Activated CD4-positive, alpha-beta memory T cell treated with anti-CD3 and anti-CD28 coated beads, Interleukin-2, amount 10 ng/mL, durations not matched to agents 7 days and 5 days (primary cell): Measurements from ENCODE around the gene DDX18. TPM values are rescaled to one million over a fixed set of nuclear protein-coding genes. Genes with fewer than 3 reads are reported as not detected.
A peak's percentile ranks its signal among the peaks of the same experiment; 100 is the strongest.
"Not testable (repeated sequence)": the region's sequence is repeated elsewhere in the genome, so short reads cannot be mapped to it uniquely, and the experiment has no call there.

ENCODE experiments used
- CTCF ChIA-PET: fragments of 350-600 bp; sonication (Branson Sonifier 250); formaldehyde crosslinking; loops from one replicate; lab custom pipeline; 2021; ENCODE audit warnings: antibody characterized with exemption, inconsistent platforms; lab: Charles Lee
- POLR2A ChIA-PET: fragments of 350-600 bp; sonication (Branson Sonifier 250); formaldehyde crosslinking; loops from one replicate; lab custom pipeline; 2021; ENCODE audit warnings: antibody characterized with exemption; lab: Charles Lee
- DNase-seq: peaks from one replicate; pipeline ENCODE4 v3.0.0-alpha.2; 2020
- H3K27ac Mint-ChIP-seq: one replicate; pipeline ENCODE4 v1.8.0; 2021; ENCODE audit warnings: mild to moderate bottlenecking, mixed read lengths
- H3K27me3 Mint-ChIP-seq: one replicate; pipeline ENCODE4 v1.8.0; 2021; ENCODE audit warnings: mixed read lengths
- H3K36me3 Mint-ChIP-seq: one replicate; pipeline ENCODE4 v1.8.0; 2021; ENCODE audit warnings: low read depth, mixed read lengths
- H3K4me1 Mint-ChIP-seq: one replicate; pipeline ENCODE4 v1.8.0; 2021; ENCODE audit warnings: mixed read lengths
- H3K4me3 Mint-ChIP-seq: one replicate; pipeline ENCODE4 v1.8.0; 2021; ENCODE audit warnings: mild to moderate bottlenecking, mixed read lengths
- H3K9me3 Mint-ChIP-seq: one replicate; pipeline ENCODE4 v1.8.0; 2021; ENCODE audit warnings: mixed read lengths
- total RNA-seq, 2 experiments: library from RNA; stranded (reverse); gene quantifications; one replicate each; pipeline ENCODE4 v1.2.3, GENCODE V29; 2021

DDX18 gene
- total RNA-seq, 2 experiments from 2014 or later = 58.6 to 70.9 TPM

GRCh38 chr2:117812443-117812842, 2.0 kb upstream of the DDX18 start:
- POLR2A ChIA-PET = no interaction called here

GRCh38 chr2:117815946-117816345, 1.5 kb downstream of the DDX18 start:
- Mint-ChIP-seq H3K4me3 (peak overlapping the region; percentile 89), H3K9me3 (no peaks in the 10 kb centered on the region), H3K27me3 (no peaks in the 10 kb centered on the region), H3K36me3 (peaks cover 43% of the 10 kb centered on the region), H3K27ac (no peak overlapping the region), H3K4me1 (peaks cover 37% of the 10 kb centered on the region)
- ChIA-PET CTCF (interaction anchor here (1.0 to 1.5 kb wide), 3 partner anchors 187 to 198 kb away, joined by 3 to 4 read pairs (median 4); partner anchors contain the start of gene CCDC93), POLR2A (no interaction called here)
- no peak for DNase-seq

More at GRCh38 chr2:117812443-117812842, 2.0 kb upstream of the DDX18 start:
- Mint-ChIP-seq H3K4me3 (no peak overlapping the region), H3K9me3 (no peaks in the 10 kb centered on the region), H3K4me1 (peaks cover 24% of the 10 kb centered on the region), H3K27ac (no peak overlapping the region), H3K27me3 (no peaks in the 10 kb centered on the region), H3K36me3 (peaks cover 11% of the 10 kb centered on the region)
- CTCF ChIA-PET = interaction anchor here (3.3 to 4.1 kb wide), 2 partner anchors 10 to 190 kb away, joined by 21 to 84 read pairs; no protein-coding TSS in a partner anchor
- no peak for DNase-seq

- Mint-ChIP-seq H3K4me1 (peaks cover 37% of the 10 kb centered on the region), H3K36me3 (peaks cover 73% of the 10 kb centered on the region), H3K4me3 (no peak overlapping the region), H3K9me3 (no peaks in the 10 kb centered on the region), H3K27me3 (no peaks in the 10 kb centered on the region), H3K27ac (no peak overlapping the region)
- ChIA-PET POLR2A (no interaction called here), CTCF (interaction anchor here (0.7 kb wide), 1 partner anchor 184 kb away, joined by 4 read pairs; no protein-coding TSS in a partner anchor)
- no peak for DNase-seq
These were observed 4.4 kb downstream of the DDX18 start for GRCh38 chr2:117818921-117819320.

- H3K27ac Mint-ChIP-seq = no peak overlapping the region
- peaks cover 81% of the 10 kb centered on the region for H3K36me3 Mint-ChIP-seq
- H3K9me3 Mint-ChIP-seq = no peaks in the 10 kb centered on the region
- peaks cover 32% of the 10 kb centered on the region for H3K4me1 Mint-ChIP-seq
- CTCF ChIA-PET = interaction anchor here (1.6 kb wide), 1 partner anchor 182 kb away, joined by 5 read pairs; no protein-coding TSS in a partner anchor
- POLR2A ChIA-PET = no interaction called here
- no peaks in the 10 kb centered on the region for H3K27me3 Mint-ChIP-seq
- H3K4me3 Mint-ChIP-seq = no peak overlapping the region
- DNase-seq = no peak
These were observed 6.0 kb downstream of the DDX18 start for GRCh38 chr2:117820444-117820843.

- H3K27ac Mint-ChIP-seq = no peak overlapping the region
- H3K9me3 Mint-ChIP-seq = no peaks in the 10 kb centered on the region
- no peak overlapping the region for H3K4me3 Mint-ChIP-seq
- peaks cover 97% of the 10 kb centered on the region for H3K36me3 Mint-ChIP-seq
- no peaks in the 10 kb centered on the region for H3K27me3 Mint-ChIP-seq
- POLR2A ChIA-PET = no interaction called here
- no peaks in the 10 kb centered on the region for H3K4me1 Mint-ChIP-seq
- no peak for DNase-seq
- CTCF ChIA-PET = interaction anchor here (1.0 kb wide), 1 partner anchor 11 kb away, joined by 6 read pairs; the partner anchor contains the start of gene DDX18
These were observed 10.9 kb downstream of the DDX18 start for GRCh38 chr2:117825437-117825836.

- POLR2A ChIA-PET = not testable (repeated sequence)
These were observed 13.0 kb downstream of the DDX18 start for GRCh38 chr2:117827464-117827863.

GRCh38 chr2:117828870-117829269, 14.4 kb downstream of the DDX18 start:
- H3K4me3 Mint-ChIP-seq = no peak overlapping the region
- H3K36me3 Mint-ChIP-seq = peaks cover 77% of the 10 kb centered on the region
- no peak overlapping the region for H3K27ac Mint-ChIP-seq
- POLR2A ChIA-PET = no interaction called here
- no peaks in the 10 kb centered on the region for H3K27me3 Mint-ChIP-seq
- H3K4me1 Mint-ChIP-seq = no peaks in the 10 kb centered on the region
- no peak for DNase-seq
- no peaks in the 10 kb centered on the region for H3K9me3 Mint-ChIP-seq
- CTCF ChIA-PET = interaction anchor here (1.0 to 1.4 kb wide), 2 partner anchors 14 to 175 kb away, joined by 3 to 5 read pairs; partner anchors contain the start of gene DDX18

More at GRCh38 chr2:117827464-117827863, 13.0 kb downstream of the DDX18 start:
- not testable (repeated sequence) for H3K27me3 Mint-ChIP-seq, H3K4me1 Mint-ChIP-seq, DNase-seq, H3K4me3 Mint-ChIP-seq, H3K27ac Mint-ChIP-seq, H3K9me3 Mint-ChIP-seq
- CTCF ChIA-PET = interaction anchor here (1.0 kb wide), 1 partner anchor 13 kb away, joined by 5 read pairs; the partner anchor contains the start of gene DDX18
- peaks cover 88% of the 10 kb centered on the region for H3K36me3 Mint-ChIP-seq

- Mint-ChIP-seq H3K4me3 (no peak overlapping the region), H3K27ac (no peak overlapping the region), H3K36me3 (peaks cover 45% of the 10 kb centered on the region), H3K9me3 (no peaks in the 10 kb centered on the region), H3K4me1 (peaks cover 4% of the 10 kb centered on the region), H3K27me3 (no peaks in the 10 kb centered on the region)
- CTCF ChIA-PET = interaction anchor here (4.3 kb wide), 1 partner anchor 171 kb away, joined by 29 read pairs; no protein-coding TSS in a partner anchor
- no peak for DNase-seq
- POLR2A ChIA-PET = no interaction called here
These were observed 17.8 kb downstream of the DDX18 start for GRCh38 chr2:117832332-117832731.

GRCh38 chr2:117832905-117833613, 18.6 kb downstream of the DDX18 start:
- H3K27me3 Mint-ChIP-seq = no peaks in the 10 kb centered on the region
- H3K4me1 Mint-ChIP-seq = peaks cover 4% of the 10 kb centered on the region
- no peaks in the 10 kb centered on the region for H3K9me3 Mint-ChIP-seq
- no peak for DNase-seq
- no peak overlapping the region for H3K27ac Mint-ChIP-seq
- ChIA-PET POLR2A (no interaction called here), CTCF (interaction anchor here (1.5 to 4.3 kb wide), 2 partner anchors 20 to 170 kb away, joined by 3 to 29 read pairs; no protein-coding TSS in a partner anchor)
- H3K4me3 Mint-ChIP-seq = no peak overlapping the region
- H3K36me3 Mint-ChIP-seq = peaks cover 37% of the 10 kb centered on the region

GRCh38 chr2:117833911-117834310, 19.4 kb downstream of the DDX18 start:
- DNase-seq = no peak
- Mint-ChIP-seq H3K9me3 (no peaks in the 10 kb centered on the region), H3K4me1 (peaks cover 4% of the 10 kb centered on the region), H3K27ac (no peak overlapping the region), H3K36me3 (peaks cover 29% of the 10 kb centered on the region), H3K4me3 (no peak overlapping the region), H3K27me3 (no peaks in the 10 kb centered on the region)
- ChIA-PET POLR2A (no interaction called here), CTCF (interaction anchor here (1.5 to 4.3 kb wide), 2 partner anchors 20 to 170 kb away, joined by 3 to 29 read pairs; no protein-coding TSS in a partner anchor)

- Mint-ChIP-seq H3K4me1 (peaks cover 4% of the 10 kb centered on the region), H3K36me3 (peaks cover 18% of the 10 kb centered on the region), H3K27me3 (no peaks in the 10 kb centered on the region), H3K27ac (no peak overlapping the region), H3K9me3 (no peaks in the 10 kb centered on the region), H3K4me3 (no peak overlapping the region)
- ChIA-PET CTCF (interaction anchor here (4.3 kb wide), 1 partner anchor 168 kb away, joined by 29 read pairs; no protein-coding TSS in a partner anchor), POLR2A (no interaction called here)
- DNase-seq = no peak
These were observed 20.5 kb downstream of the DDX18 start for GRCh38 chr2:117834992-117835391.

- ChIA-PET CTCF (interaction anchor here (1.1 to 4.3 kb wide), 2 partner anchors 21 to 167 kb away, joined by 3 to 29 read pairs; partner anchors contain the start of gene DDX18), POLR2A (no interaction called here)
- H3K36me3 Mint-ChIP-seq = peaks cover 10% of the 10 kb centered on the region
- H3K9me3 Mint-ChIP-seq = no peaks in the 10 kb centered on the region
- peak; percentile 51 for DNase-seq
- H3K4me3 Mint-ChIP-seq = peak overlapping the region; percentile 35
- H3K27me3 Mint-ChIP-seq = no peaks in the 10 kb centered on the region
- H3K4me1 Mint-ChIP-seq = peaks cover 4% of the 10 kb centered on the region
- H3K27ac Mint-ChIP-seq = no peak overlapping the region
These were observed 21.7 kb downstream of the DDX18 start for GRCh38 chr2:117835990-117836760.
